ENCODE measurements around the gene PADI2. TPM values are rescaled to one million over a fixed set of nuclear protein-coding genes. Genes with fewer than 3 reads are reported as not detected.

Gene PADI2
- total RNA-seq, 1 donor from 2014 or later = 0.49 TPM

GRCh38 chr1:17158961-17159360 is 39.7 kb upstream of the PADI2 start:
- intact Hi-C loops (cut with micrococcal nuclease) = no loop called here
- Histone ChIP-seq H3K27ac (replicated peaks) (no peak overlapping the region), H3K36me3 (no peaks in the 10 kb centered on the region), H3K27me3 (ENCODE audit: low read depth) (peaks cover 65% of the 10 kb centered on the region), H3K4me3 (no peak overlapping the region), H3K4me1 (no peaks in the 10 kb centered on the region), H3K9me3 (replicated peaks) (peaks cover 36% of the 10 kb centered on the region)
- no peak for DNase-seq
- TF ChIP-seq CTCF (IDR thresholded peaks at IDR 0.05; ENCODE audit: borderline replicate concordance) = no peak

- Histone ChIP-seq H3K36me3 (no peaks in the 10 kb centered on the region), H3K4me1 (no peaks in the 10 kb centered on the region), H3K27me3 (ENCODE audit: low read depth) (peaks cover 67% of the 10 kb centered on the region), H3K4me3 (no peak overlapping the region), H3K27ac (replicated peaks) (no peak overlapping the region), H3K9me3 (replicated peaks) (peaks cover 61% of the 10 kb centered on the region)
- intact Hi-C loops (cut with micrococcal nuclease) = no loop called here
- TF ChIP-seq CTCF (IDR thresholded peaks at IDR 0.05; ENCODE audit: borderline replicate concordance) = no peak
- no peak for DNase-seq
Observed at GRCh38 chr1:17156108-17156507, 36.9 kb upstream of the PADI2 start.

GRCh38 chr1:17155257-17155920 is 36.1 kb upstream of the PADI2 start:
- intact Hi-C loops (cut with micrococcal nuclease) = no loop called here

GRCh38 chr1:17149771-17150170 is 30.5 kb upstream of the PADI2 start:
- DNase-seq = no peak
- Histone ChIP-seq H3K4me1 (no peaks in the 10 kb centered on the region), H3K9me3 (replicated peaks) (peaks cover 33% of the 10 kb centered on the region), H3K27me3 (ENCODE audit: low read depth) (peaks cover 99% of the 10 kb centered on the region), H3K4me3 (no peak overlapping the region), H3K36me3 (no peaks in the 10 kb centered on the region), H3K27ac (replicated peaks) (no peak overlapping the region)
- no peak for TF ChIP-seq CTCF (IDR thresholded peaks at IDR 0.05; ENCODE audit: borderline replicate concordance)
- intact Hi-C loops (cut with micrococcal nuclease) = no loop called here

More at GRCh38 chr1:17155257-17155920, 36.1 kb upstream of the PADI2 start:
- Histone ChIP-seq H3K9me3 (replicated peaks) (peaks cover 61% of the 10 kb centered on the region), H3K27ac (replicated peaks) (no peak overlapping the region), H3K36me3 (no peaks in the 10 kb centered on the region), H3K27me3 (ENCODE audit: low read depth) (peaks cover 71% of the 10 kb centered on the region), H3K4me3 (no peak overlapping the region), H3K4me1 (no peaks in the 10 kb centered on the region)
- no peak for TF ChIP-seq CTCF (IDR thresholded peaks at IDR 0.05; ENCODE audit: borderline replicate concordance)
- DNase-seq = no peak

GRCh38 chr1:17148950-17149608 is 29.8 kb upstream of the PADI2 start:
- TF ChIP-seq CTCF (IDR thresholded peaks at IDR 0.05; ENCODE audit: borderline replicate concordance) = no peak
- DNase-seq = no peak
- no peaks in the 10 kb centered on the region for H3K4me1 ChIP-seq
- no peak overlapping the region for H3K27ac ChIP-seq (replicated peaks)
- H3K36me3 ChIP-seq = no peaks in the 10 kb centered on the region
- H3K27me3 ChIP-seq (ENCODE audit: low read depth) = peaks cover 98% of the 10 kb centered on the region
- H3K9me3 ChIP-seq (replicated peaks) = peaks cover 26% of the 10 kb centered on the region
- intact Hi-C loops (cut with micrococcal nuclease) = no loop called here
- no peak overlapping the region for H3K4me3 ChIP-seq
